HCT116 (cell line): ENCODE results near the gene C3orf70. TPM values are rescaled to one million over a fixed set of nuclear protein-coding genes. Genes with fewer than 3 reads are reported as not detected.

Source experiments
- ATAC-seq: fragments of 200-7000 bp; cut with Tn5 transposase; 2 replicates; pipeline ENCODE4 v1.9.1; 2020; ENCODE audit warnings: mild to moderate bottlenecking, moderate library complexity
- BruUV-seq: library from RNA; stranded (reverse); fragments of 400-500 nt; replicated peaks from 2 replicates; lab custom pipeline; 2021; lab: Mats Ljungman, UMichigan
- CTCF ChIA-PET: fragments of 300-600 bp; sonication (Branson Sonifier 250); formaldehyde crosslinking; loops from one replicate; lab custom pipeline; 2021; ENCODE audit warnings: antibody characterized with exemption; lab: Charles Lee
- POLR2A ChIA-PET: fragments of 300-600, 350-600 bp; sonication (Branson Sonifier 250); formaldehyde crosslinking; loops from one replicate; lab custom pipeline; 2021; ENCODE audit warnings: antibody characterized with exemption; lab: Charles Lee
- RAD21 ChIA-PET, 2 experiments: fragments of 300-600 bp; sonication (Branson Sonifier 250); formaldehyde crosslinking; loops; one replicate each; lab custom pipeline; 2023; ENCODE audit warnings: low total read pairs in 2 of 2; ENCODE audit not compliant: uncharacterized antibody in 2 of 2, unreplicated experiment in 2 of 2, low non-redundant PET in 1 of 2; lab: Charles Lee
- DNase-seq: peaks from one replicate; pipeline ENCODE4 v3.0.0-alpha.2; 2010; ENCODE audit warnings: low read depth, low spot score
- H2AFZ ChIP-seq: fragments of 200-600 bp; shearing (Covaris generic), sonication (generic); 2 replicates; pipeline ENCODE4 v1.6.1; 2017; ENCODE audit warnings: low read depth, mixed run types, mixed read lengths, antibody characterized with exemption, low read length; ENCODE audit not compliant: poor library complexity, severe bottlenecking
- H3K27ac ChIP-seq: 2 replicates; pipeline ENCODE4 v1.5.1; 2012; ENCODE audit warnings: low read depth, low read length
- H3K27me3 ChIP-seq: fragments of 200-600 bp; sonication (generic); 2 replicates; pipeline ENCODE4 v1.6.1; 2016; ENCODE audit warnings: mixed run types, low read length, mixed read lengths; ENCODE audit not compliant: insufficient read depth
- H3K36me3 ChIP-seq, 2 experiments: fragments of 200-500 bp in 1 of 2; fragments of 200-600 bp in 1 of 2; sonication (Bioruptor generic) in 1 of 2; sonication (generic) in 1 of 2; 2 replicates each; pipeline versions ENCODE4 v1.5.1 to v1.6.1; 2014 to 2016; ENCODE audit warnings: low read length in 2 of 2, inconsistent platforms in 1 of 2, mixed read lengths in 1 of 2, mixed run types in 1 of 2; ENCODE audit not compliant: insufficient read depth in 2 of 2, control insufficient read depth in 1 of 2
- H3K4me1 ChIP-seq, 2 experiments: fragments of 200-600 bp in 1 of 2; sonication (generic) in 1 of 2; 2 replicates each; pipeline versions ENCODE4 v1.5.1 to v1.6.1; 2012 to 2017; ENCODE audit warnings: low read length in 2 of 2, inconsistent platforms in 1 of 2, mild to moderate bottlenecking in 1 of 2, mixed read lengths in 1 of 2, mixed run types in 1 of 2, moderate library complexity in 1 of 2; ENCODE audit not compliant: insufficient read depth in 2 of 2, control insufficient read depth in 1 of 2
- H3K4me2 ChIP-seq: fragments of 200-600 bp; sonication (generic); 2 replicates; pipeline ENCODE4 v1.6.1; 2017; ENCODE audit warnings: mixed run types, low read length, mixed read lengths
- H3K4me3 ChIP-seq, 2 experiments: fragments of 200-600 bp in 1 of 2; sonication (generic) in 1 of 2; replicated peaks in 1 of 2; 2 replicates each; pipeline ENCODE4 v1.5.1; 2011 to 2016; ENCODE audit warnings: low read length in 2 of 2, control low read depth in 1 of 2, low read depth in 1 of 2, mild to moderate bottlenecking in 1 of 2, mixed read lengths in 1 of 2, mixed run types in 1 of 2
- H3K79me2 ChIP-seq: fragments of 200-600 bp; sonication (generic); 2 replicates; pipeline ENCODE4 v1.6.1; 2017; ENCODE audit warnings: mild to moderate bottlenecking, mixed run types, low read length, moderate library complexity, mixed read lengths; ENCODE audit not compliant: insufficient read depth
- H3K9ac ChIP-seq: fragments of 200-600 bp; sonication (generic); 2 replicates; pipeline ENCODE4 v1.6.1; 2016; ENCODE audit warnings: low read length, mixed read lengths
- H3K9me2 ChIP-seq: fragments of 200-600 bp; sonication (generic), shearing (Covaris generic); 2 replicates; pipeline ENCODE4 v1.6.1; 2017; ENCODE audit warnings: mixed run types, mild to moderate bottlenecking, moderate library complexity; ENCODE audit not compliant: insufficient read depth
- H3K9me3 ChIP-seq, 2 experiments: fragments of 200-500 bp in 1 of 2; fragments of 200-600 bp in 1 of 2; sonication (Bioruptor generic) in 1 of 2; sonication (generic) in 1 of 2; 2 replicates each; pipeline ENCODE4 v1.6.1; 2014 to 2017; ENCODE audit warnings: low read length in 2 of 2, mixed read lengths in 2 of 2, inconsistent platforms in 1 of 2, low read depth in 1 of 2, mild to moderate bottlenecking in 1 of 2, mixed run types in 1 of 2, moderate library complexity in 1 of 2; ENCODE audit not compliant: control insufficient read depth in 1 of 2, insufficient read depth in 1 of 2
- H4K20me1 ChIP-seq: fragments of 200-600 bp; sonication (generic), shearing (Covaris generic); 2 replicates; pipeline ENCODE4 v1.6.1; 2017; ENCODE audit warnings: mixed run types, mild to moderate bottlenecking, moderate library complexity; ENCODE audit not compliant: insufficient read depth
- CBX3 ChIP-seq: IDR thresholded peaks from 2 replicates; pipeline ENCODE4 v1.6.1; 2012; ENCODE audit warnings: low read depth
- CTCF ChIP-seq, 3 experiments: fragments of 200-600 bp in 1 of 3; sonication (generic) in 1 of 3; IDR thresholded peaks in 2 of 3; conservative IDR thresholded peaks in 1 of 3; 2 replicates each; pipeline ENCODE4 v1.5.1; 2012 to 2017; ENCODE audit warnings: low read depth in 2 of 3, low read length in 2 of 3, antibody characterized with exemption in 1 of 3, borderline replicate concordance in 1 of 3, control low read depth in 1 of 3, mild to moderate bottlenecking in 1 of 3, mixed read lengths in 1 of 3, mixed run types in 1 of 3, moderate library complexity in 1 of 3; ENCODE audit not compliant: insufficient read depth in 1 of 3
- ELF1 ChIP-seq: IDR thresholded peaks from 2 replicates; pipeline ENCODE4 v1.6.1; 2012; ENCODE audit warnings: low read depth, borderline replicate concordance
- POLR2A ChIP-seq: IDR thresholded peaks from 2 replicates; pipeline ENCODE4 v1.7.0; 2011; ENCODE audit warnings: borderline replicate concordance; ENCODE audit not compliant: insufficient read depth, insufficient read length; ENCODE audit errors: extremely low read depth
- YY1 ChIP-seq: IDR thresholded peaks from 2 replicates; pipeline ENCODE4 v1.6.1; 2011; ENCODE audit warnings: low read length, low read depth, moderate library complexity, mild to moderate bottlenecking; ENCODE audit not compliant: insufficient replicate concordance; ENCODE audit errors: extremely low read depth
- ZBTB33 ChIP-seq: IDR thresholded peaks from 2 replicates; pipeline ENCODE4 v1.6.1; 2011; ENCODE audit warnings: mild to moderate bottlenecking, low read length, moderate library complexity; ENCODE audit not compliant: insufficient replicate concordance; ENCODE audit errors: extremely low read depth
- intact Hi-C: fragments of 100-400 bp; cut with micrococcal nuclease; formaldehyde crosslinking; loops from 2 replicates; pipeline ENCODE4 v1.10.0; 2022
- total RNA-seq: library from RNA; stranded (reverse); gene quantifications from one replicate; pipeline ENCODE4 v1.2.1, GENCODE V29; 2021; ENCODE audit not compliant: unreplicated experiment

Gene C3orf70
- total RNA-seq, 1 experiment from 2014 or later: not detected

GRCh38 chr3:185065059-185065458 is 87.8 kb downstream of the C3orf70 start:
- Histone ChIP-seq H3K79me2 (no peaks in the 10 kb centered on the region), H3K36me3 (no peaks in the 10 kb centered on the region), H3K9me3 (no peaks in the 10 kb centered on the region), H3K4me3 (no peak overlapping the region), H3K4me1 (no peaks in the 10 kb centered on the region), H3K27ac (no peak overlapping the region), H3K9me2 (no peaks in the 10 kb centered on the region), H3K4me2 (no peak overlapping the region), H2AFZ (no peak overlapping the region), H4K20me1 (no peaks in the 10 kb centered on the region), H3K27me3 (no peaks in the 10 kb centered on the region), H3K9ac (no peak overlapping the region)
- DNase-seq (no peak), ATAC-seq (peak; percentile 67)
- ChIA-PET POLR2A (no interaction called here), RAD21 (no interaction called here), CTCF (interaction anchor here (0.8 kb wide), 1 partner anchor 17 kb away, joined by 3 read pairs; no protein-coding TSS in a partner anchor)
- TF ChIP-seq CTCF (IDR thresholded peaks at IDR 0.05 in 2 of 3, conservative IDR thresholded peaks at IDR 0.05 in 1 of 3; ENCODE audit: borderline replicate concordance in 1 of 3, insufficient read depth in 1 of 3, low read depth in 2 of 3, low read length in 2 of 3) (peak in 2 of 3 experiments; percentile 19 to 25; a peak in 3 of 6 replicates), ELF1 (no peak)
- no TSS peak for BruUV-seq
- intact Hi-C loops: no loop called here

- BruUV-seq: no TSS peak
- no peak for TF ChIP-seq CBX3
- TF ChIP-seq POLR2A: no peak
- no peak for TF ChIP-seq ZBTB33
- no peak for TF ChIP-seq YY1
- TF ChIP-seq, all 23 proteins: peak for 0
- RAD21 ChIA-PET: no interaction called here
These were observed 89.4 kb downstream of the C3orf70 start for GRCh38 chr3:185063431-185063830.

More at GRCh38 chr3:185063431-185063830, 89.4 kb downstream of the C3orf70 start:
- POLR2A ChIA-PET: no interaction called here
- ATAC-seq: no peak
- H3K4me3 ChIP-seq: no peak overlapping the region
- H3K9me3 ChIP-seq: no peaks in the 10 kb centered on the region
- no peak for DNase-seq
- no peak overlapping the region for H2AFZ ChIP-seq
- intact Hi-C loops: no loop called here
- CTCF ChIA-PET: no interaction called here
- H3K27ac ChIP-seq: no peak overlapping the region
- H3K36me3 ChIP-seq: no peaks in the 10 kb centered on the region
- H4K20me1 ChIP-seq: no peaks in the 10 kb centered on the region
- no peaks in the 10 kb centered on the region for H3K9me2 ChIP-seq
- H3K4me2 ChIP-seq: no peak overlapping the region
- H3K79me2 ChIP-seq: no peaks in the 10 kb centered on the region
- no peak overlapping the region for H3K9ac ChIP-seq
- no peaks in the 10 kb centered on the region for H3K27me3 ChIP-seq
- no peaks in the 10 kb centered on the region for H3K4me1 ChIP-seq
